ENCODE data around the gene ARCN1. TPM values are rescaled to one million over a fixed set of nuclear protein-coding genes. Genes with fewer than 3 reads are reported as not detected.
A peak's percentile ranks its signal among the peaks of the same experiment; 100 is the strongest.

Gene ARCN1
- total and polyA plus RNA-seq, 9 of the 15 experiments (the other 6 are each of a cell fraction or from before 2014, with no cell fraction given): 30.0 to 224 (median 76.4) TPM

GRCh38 chr11:118620529-118621070 is 48.4 kb downstream of the ARCN1 start (continued):
- TF ChIP-seq RBM14 (IDR thresholded peaks at IDR 0.05; ENCODE audit: borderline replicate concordance, insufficient read depth, low read depth, low read length) (no peak), CXXC5 (CRISPR knock-in tag; IDR thresholded peaks at IDR 0.05) (peak; percentile 51), HSF4 (CRISPR knock-in tag; IDR thresholded peaks at IDR 0.05; ENCODE audit: borderline replicate concordance) (no peak), SAFB2 (IDR thresholded peaks at IDR 0.05; ENCODE audit: borderline replicate concordance, low read depth, low read length, severe bottlenecking) (no peak), SIN3A (IDR thresholded peaks at IDR 0.05; ENCODE audit: borderline replicate concordance in 2 of 2, control insufficient read depth in 1 of 2, low read depth in 2 of 2, low read length in 2 of 2) (no peak), ZFP36 (IDR thresholded peaks at IDR 0.05; ENCODE audit: low read depth, low read length, partially characterized antibody) (no peak), IFI16 (CRISPR knock-in tag; IDR thresholded peaks at IDR 0.05) (no peak), NUFIP1 (IDR thresholded peaks at IDR 0.05; ENCODE audit: partially characterized antibody) (peak; percentile 6), MGA (IDR thresholded peaks at IDR 0.05) (no peak), DLX4 (CRISPR knock-in tag; IDR thresholded peaks at IDR 0.05) (no peak), ZNF696 (CRISPR knock-in tag; conservative IDR thresholded peaks at IDR 0.05) (no peak), HDGF (IDR thresholded peaks at IDR 0.05) (no peak), GMEB1 (CRISPR knock-in tag; IDR thresholded peaks at IDR 0.05) (no peak), ZNF263 (CRISPR knock-in tag; IDR thresholded peaks at IDR 0.05; ENCODE audit: borderline replicate concordance) (no peak), TSC22D4 (tag; IDR thresholded peaks at IDR 0.05) (no peak)

Data from K562 (cell line).